HG02973 (cell line): ENCODE measurements around the gene SIRT3.
A peak's percentile ranks its signal among the peaks of the same experiment; 100 is the strongest.
"Not testable (repeated sequence)": the region's sequence is repeated elsewhere in the genome, so short reads cannot be mapped to it uniquely, and the experiment has no call there.

Experiments
- ATAC-seq: cut with Tn5 transposase; IDR thresholded peaks from one replicate; pipeline ENCODE4 v1.9.1; 2021; ENCODE audit warnings: moderate library complexity; ENCODE audit not compliant: unreplicated experiment

Gene SIRT3

GRCh38 chr11:244376-244775 is 8.2 kb upstream of the SIRT3 start:
- no peak for ATAC-seq

DNA sequence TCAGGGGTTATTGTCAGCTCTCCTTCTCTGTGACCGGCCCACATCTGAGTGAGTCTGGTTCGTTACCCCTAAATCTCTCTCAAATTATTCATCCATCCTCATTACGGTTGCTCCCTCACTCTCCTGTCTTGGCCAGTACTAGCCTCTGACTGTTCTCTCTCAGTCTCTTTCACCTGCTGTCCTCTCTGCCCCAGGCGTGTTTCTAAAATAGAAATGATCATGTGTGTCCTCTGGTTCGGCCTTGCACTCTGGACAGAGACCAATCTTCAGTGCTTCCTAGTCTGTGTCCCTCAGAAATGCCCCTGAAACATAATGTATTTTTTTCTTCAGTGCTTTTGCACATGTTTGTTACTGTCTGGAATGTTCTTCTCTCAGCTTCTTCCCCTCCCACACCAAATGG is 5.5 kb upstream of the SIRT3 start:
- ATAC-seq: no peak

DNA sequence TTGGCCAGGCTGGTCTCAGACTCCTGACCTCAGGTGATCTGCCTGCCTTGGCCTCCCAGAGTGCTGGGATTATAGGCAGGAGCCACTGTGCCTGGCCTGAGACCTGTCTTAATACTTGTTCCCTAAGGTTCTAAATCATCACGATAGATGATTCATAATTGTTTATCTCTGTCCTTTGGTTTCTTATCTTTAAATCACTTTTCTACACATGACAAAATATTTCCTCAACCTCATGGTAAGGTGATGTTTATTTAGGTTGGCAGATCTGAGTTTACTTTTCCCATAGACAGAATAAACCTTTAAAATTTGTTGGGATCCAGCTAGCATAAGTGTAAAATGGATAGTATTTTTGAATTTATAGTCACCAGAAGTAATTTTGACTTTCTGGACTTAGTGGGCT is 4.2 kb upstream of the SIRT3 start:
- ATAC-seq: no peak

- not testable (repeated sequence) for ATAC-seq
These were observed 2.2 kb upstream of the SIRT3 start for GRCh38 chr11:238346-238745.

- ATAC-seq: peak; percentile 76
These were observed 929 bp upstream of the SIRT3 start, which contains the start of gene PSMD13 for GRCh38 chr11:236774-237767. Gene PSMD13 (plus strand): TSS chr11:236976. CDS start chr11:237050, 74 bp downstream.

- peak; percentile 6 for ATAC-seq
These were observed 539 bp downstream of the SIRT3 start for GRCh38 chr11:235609-235996.

GRCh38 chr11:235180-235579 is 962 bp downstream of the SIRT3 start:
- ATAC-seq: no peak

GRCh38 chr11:232783-233565 is 3.2 kb downstream of the SIRT3 start:
- ATAC-seq: no peak

DNA sequence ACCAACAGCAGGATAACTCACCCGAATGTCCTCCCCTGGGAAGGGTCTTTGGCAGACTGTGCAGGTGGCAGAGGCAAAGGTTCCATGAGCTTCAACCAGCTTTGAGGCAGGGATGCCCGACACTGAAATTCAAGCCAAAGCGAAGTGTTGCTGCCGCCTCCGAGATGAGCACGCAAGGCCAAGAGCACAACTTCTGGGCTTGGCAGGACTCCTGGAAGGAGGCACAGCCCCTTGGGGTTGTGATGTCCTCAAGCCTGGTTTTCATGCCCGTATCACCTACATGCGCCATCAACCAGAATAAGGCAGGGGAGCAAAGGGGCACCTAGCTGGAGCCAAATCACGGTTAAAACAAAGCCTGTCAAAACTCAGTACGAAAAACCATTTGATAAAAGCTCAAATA is 5.7 kb downstream of the SIRT3 start:
- ATAC-seq: no peak

DNA sequence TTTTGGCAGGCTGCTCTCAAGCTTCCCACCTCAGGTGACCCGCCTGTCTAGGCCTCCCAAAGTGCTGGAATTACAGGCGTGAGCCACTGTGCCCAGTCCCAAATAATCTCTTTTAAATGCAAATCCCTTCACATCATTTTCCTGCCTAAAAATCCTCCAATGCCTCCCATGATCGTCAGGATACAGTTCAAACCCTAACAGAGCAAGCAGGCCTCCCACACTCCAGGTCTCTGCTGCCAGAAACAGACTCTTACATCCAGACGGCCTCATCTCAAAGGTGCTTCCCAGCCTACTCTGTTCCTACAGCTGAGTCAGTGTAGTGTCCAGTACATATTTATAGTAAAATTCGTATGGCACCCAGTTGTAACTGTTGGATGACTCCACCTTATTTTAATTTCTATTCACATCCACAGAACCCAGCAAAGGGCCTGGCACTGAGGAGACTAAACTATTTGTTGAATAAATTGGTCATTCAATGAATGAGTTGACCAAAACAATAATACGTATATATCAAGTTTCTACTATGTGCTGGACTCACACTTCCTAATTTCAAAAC is 8.2 kb downstream of the SIRT3 start:
- ATAC-seq: no peak

DNA sequence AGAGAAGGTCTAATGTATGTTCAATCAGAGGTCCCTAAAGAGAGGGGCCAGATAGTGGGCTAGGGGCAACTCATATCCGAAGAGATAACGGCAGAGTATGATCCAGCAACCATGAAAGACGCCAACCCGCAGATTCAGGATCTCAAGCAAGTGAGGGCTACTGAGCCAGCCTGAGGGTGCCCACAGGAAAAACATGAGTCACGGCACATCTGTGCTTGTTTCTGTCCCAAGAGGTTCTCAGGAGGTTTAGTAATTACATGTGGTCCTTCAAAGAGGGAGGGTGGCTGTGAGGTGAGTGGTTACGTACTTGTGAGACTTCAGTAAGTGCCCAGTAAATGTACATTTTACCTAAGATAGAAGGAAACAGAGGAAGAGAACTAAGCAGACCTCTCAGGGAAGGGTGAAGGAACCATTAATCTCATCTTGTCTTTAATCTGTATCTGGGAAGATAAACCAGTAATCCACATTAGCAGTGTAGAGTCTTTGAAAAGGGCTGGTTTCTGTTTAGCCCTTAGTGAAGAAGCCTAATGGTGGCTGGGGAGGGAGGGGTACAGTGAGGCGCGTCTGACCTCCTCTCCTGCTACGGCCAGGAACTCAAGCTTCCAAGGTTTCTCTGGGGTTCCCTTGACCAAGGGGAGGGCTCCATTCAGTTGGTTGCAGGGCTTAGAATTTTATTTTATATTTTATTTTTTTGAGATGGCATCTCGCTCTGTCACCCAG is 10.2 kb downstream of the SIRT3 start:
- ATAC-seq: no peak

- ATAC-seq: no peak
These were observed 11.7 kb downstream of the SIRT3 start for GRCh38 chr11:224424-224823.

DNA sequence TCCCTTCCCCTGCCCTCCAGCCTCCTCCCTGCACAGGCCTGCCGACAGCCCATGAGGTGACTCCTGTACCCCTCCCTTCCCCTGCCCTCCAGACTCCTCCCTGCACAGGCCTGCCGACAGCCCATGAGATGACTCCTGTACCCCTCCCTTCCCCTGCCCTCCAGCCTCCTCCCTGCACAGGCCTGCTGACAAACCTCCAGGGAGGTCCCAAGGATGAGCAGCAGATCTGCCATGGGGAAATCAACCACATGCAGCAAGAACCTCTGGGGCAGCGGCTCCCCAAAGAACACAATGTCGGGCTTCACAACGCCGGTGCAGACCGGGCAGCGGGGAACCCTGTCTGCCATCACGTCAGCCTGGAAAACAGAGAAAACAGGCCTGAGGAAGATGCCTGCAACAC is 12.3 kb downstream of the SIRT3 start:
- no peak for ATAC-seq

DNA sequence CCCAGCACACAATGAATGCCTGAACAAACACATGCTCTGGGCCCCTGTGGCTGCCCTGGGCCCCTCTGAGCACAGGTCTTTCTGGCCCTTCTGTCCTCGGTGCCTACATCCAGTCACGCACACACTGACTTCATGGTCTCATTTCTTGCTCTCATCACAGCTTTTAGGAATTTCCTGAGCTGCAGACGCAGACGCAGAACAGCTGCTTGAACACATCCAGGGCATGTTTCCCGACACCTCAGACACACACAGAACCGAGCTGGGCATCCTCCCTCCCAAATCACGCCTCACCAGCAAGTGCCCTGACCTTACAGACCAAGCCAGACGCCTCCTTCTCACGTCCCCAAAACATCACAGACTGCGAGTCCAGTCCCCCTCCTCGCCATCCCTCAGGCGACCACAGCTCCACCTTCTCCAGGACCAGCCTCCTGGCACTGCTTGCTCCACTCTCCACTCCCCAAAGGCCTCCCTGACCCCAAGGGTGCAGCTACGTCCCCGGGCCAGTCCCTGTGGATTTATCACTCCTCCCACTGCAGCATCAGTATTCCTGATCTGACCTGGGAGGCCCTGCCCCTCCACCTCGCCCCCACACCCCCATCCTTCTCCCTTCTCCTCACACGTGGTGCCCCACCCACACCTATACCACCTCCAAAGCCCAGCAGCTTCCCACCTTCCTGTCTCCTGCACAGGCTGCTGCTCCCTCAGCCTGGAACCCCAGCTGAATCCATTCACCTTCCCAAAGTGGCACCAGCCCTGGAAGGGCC is 12.9 kb downstream of the SIRT3 start:
- ATAC-seq: no peak

DNA sequence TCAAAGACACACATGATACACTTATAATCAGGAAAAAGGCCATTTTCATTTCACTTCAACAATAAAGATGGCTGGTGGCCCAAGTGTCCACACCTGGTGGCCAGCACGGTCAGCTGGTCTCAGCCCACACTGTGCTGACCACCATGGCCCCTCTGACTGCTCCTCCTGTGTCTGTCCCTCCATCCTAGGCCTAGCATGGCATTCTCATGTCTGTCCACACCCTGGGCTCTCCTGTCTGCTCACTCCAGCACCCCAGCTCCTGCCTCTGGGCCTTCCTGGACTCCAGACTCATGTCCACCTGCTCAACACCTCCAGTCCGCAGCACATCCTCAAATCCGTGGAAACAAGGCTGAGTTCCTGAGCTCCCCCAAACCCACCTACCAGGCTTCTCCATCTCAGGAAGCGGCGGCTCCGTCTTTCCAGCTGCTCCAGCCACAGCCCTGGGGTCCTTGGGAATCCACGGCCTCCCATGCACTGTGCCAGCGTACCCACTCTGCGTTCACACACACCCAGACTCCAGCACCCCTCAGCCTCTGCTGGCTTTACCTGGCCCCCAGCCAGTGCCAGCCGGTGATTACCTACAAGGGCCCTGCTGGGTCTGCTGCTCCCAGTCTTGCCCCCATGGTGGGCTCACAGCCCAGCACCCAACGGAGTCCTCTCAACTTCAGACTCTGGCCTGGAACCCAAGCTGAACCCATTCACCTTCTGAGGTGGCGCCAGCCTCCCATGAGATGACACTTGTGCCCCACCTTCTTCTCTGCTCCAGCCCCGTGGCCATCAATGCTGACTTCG is 13.9 kb downstream of the SIRT3 start:
- no peak for ATAC-seq

DNA sequence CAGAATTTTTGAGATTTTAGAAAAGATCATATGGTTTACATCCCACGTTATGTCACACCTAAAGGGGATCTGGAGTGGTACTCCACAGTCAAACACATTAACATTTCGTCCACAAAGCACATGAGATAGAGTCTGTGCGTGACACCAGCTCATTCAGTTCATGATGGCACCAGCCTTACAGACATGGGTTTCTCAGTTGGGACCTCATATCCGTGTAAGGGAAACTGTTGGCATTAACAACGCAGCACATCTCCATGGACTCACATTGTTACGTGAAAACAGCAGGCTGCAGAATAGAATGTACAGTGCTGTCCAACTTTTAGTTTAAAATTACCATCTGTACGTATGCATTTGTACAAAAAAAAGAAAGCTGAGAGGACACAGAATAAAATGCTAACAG is 14.6 kb downstream of the SIRT3 start:
- no peak for ATAC-seq

DNA sequence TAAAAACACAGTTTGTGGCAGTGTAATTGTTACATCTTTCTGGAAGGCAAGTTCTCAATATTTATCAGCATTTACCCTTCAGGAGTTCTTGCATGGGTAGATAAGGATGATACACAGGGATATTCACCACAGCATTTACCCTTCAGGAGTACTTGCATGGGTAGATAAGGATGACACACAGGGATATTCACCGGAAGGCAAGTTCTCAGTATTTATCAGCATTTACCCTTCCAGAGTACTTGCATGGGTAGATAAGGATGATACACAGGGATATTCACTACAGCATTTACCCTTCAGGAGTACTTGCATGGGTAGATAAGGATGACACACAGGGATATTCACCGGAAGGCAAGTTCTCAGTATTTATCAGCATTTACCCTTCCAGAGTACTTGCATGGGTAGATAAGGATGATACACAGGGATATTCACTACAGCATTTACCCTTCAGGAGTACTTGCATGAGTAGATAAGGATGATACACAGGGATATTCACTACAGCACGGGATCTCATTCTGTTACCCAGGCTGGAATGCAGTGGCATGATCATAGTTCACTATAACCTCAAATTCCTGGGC is 15.4 kb downstream of the SIRT3 start:
- ATAC-seq: not testable (repeated sequence)

DNA sequence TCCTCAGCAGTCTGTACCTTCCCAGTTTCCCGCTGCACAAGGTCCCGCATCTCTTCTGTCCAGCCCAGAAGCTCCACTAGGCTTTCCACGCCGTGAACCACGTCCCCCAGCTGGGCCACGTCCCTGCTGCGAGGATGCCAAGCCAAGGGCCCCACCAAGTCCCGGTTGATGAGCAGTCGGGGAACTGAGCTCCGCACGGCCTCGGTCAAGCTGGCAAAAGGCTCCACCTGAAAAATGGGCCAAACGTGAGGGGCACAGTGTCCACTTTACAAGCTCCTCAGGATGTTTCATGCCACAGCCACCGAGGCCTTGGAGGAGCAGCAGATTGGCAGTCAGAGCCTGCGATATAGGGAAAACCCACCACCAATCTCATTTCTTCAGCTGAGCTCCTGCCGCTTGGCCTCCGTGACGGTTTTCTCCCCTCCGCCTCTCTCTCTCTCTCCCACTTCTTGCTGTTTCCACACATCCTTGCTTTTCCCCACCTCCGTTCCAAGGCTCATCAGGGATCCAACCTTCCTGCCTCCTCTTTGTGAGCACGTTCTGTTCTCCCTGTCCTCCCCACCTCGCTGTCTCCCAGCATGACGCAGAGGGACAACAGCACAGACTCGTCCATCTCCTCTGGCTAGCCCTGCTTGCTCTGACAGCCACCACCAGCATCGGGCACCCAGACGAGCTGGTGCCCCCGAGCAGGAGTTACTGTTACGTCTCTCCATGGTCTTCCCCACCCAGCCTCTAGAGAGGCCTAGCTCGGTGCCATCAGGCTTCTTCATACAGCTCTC is 17.1 kb downstream of the SIRT3 start:
- no peak for ATAC-seq
